T-helper 1 cell treated with Interleukin-12 subunit alpha and Interleukin-12 subunit beta and Interleukin-4 antibody, amounts not matched to agents 30 μg/mL and 1 μg/mL, for 36 hours (primary cell): ENCODE results near the gene SELENOH.

ENCODE experiments used
- H3K27ac Mint-ChIP-seq: one replicate; pipeline ENCODE4 v1.8.0; 2021; ENCODE audit warnings: mild to moderate bottlenecking, mixed read lengths
- H3K27me3 Mint-ChIP-seq: one replicate; pipeline ENCODE4 v1.8.0; 2021; ENCODE audit warnings: low read depth, mixed read lengths
- H3K36me3 Mint-ChIP-seq: one replicate; pipeline ENCODE4 v1.8.0; 2021; ENCODE audit warnings: low read depth, mixed read lengths
- H3K4me1 Mint-ChIP-seq: one replicate; pipeline ENCODE4 v1.8.0; 2021; ENCODE audit warnings: low read depth, mixed read lengths
- H3K4me3 Mint-ChIP-seq: one replicate; pipeline ENCODE4 v1.8.0; 2021; ENCODE audit warnings: mild to moderate bottlenecking, moderate library complexity, mixed read lengths
- H3K9me3 Mint-ChIP-seq: one replicate; pipeline ENCODE4 v1.8.0; 2021; ENCODE audit warnings: mixed read lengths

SELENOH gene

DNA sequence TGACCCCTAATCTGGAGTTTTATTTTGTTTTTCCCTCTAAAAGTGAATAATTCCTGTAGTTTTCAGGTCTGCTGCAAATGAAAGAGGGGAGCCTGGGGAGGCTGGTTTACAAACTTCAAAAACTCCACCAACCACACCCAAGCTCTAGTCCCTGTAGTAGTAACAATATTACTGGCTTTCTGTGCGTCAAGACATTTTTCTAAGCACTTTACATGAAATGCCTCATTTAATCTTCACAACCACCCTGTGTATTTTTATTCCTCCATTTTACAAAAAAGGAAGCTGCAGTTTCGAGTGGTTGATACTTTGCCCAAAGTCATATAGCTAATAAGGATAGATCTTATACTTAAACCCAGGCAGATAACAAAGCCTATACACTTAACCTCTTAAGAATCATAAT lies 43.8 kb downstream of the SELENOH start:
- Mint-ChIP-seq H3K9me3 (no peaks in the 10 kb centered on the region), H3K36me3 (peaks cover 3% of the 10 kb centered on the region), H3K4me1 (peaks cover 20% of the 10 kb centered on the region), H3K27me3 (no peaks in the 10 kb centered on the region), H3K27ac (no peak overlapping the region), H3K4me3 (no peak overlapping the region)

DNA sequence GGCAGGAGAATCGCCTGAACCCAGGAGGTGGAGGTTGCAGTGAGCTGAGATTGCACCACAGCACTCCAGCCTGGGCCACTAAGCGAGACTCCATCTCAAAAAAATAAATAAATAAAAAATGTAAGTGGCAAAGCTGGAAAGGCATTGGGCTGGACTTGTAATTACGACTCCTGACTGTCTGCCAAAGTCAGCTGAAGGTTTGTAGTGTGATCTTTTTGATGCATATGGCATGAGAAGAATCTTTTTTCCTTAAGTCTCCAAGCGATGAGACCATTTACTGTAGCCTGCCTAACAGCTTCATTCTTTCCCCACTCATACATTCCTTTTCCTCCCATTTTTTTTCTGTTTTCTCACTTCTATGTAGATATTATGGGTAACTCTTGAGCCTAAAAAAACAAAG lies 45.1 kb downstream of the SELENOH start:
- H3K9me3 Mint-ChIP-seq, result no peaks in the 10 kb centered on the region
- H3K4me3 Mint-ChIP-seq, result no peak overlapping the region
- H3K36me3 Mint-ChIP-seq, result peaks cover 3% of the 10 kb centered on the region
- no peaks in the 10 kb centered on the region for H3K27me3 Mint-ChIP-seq
- H3K4me1 Mint-ChIP-seq, result peaks cover 24% of the 10 kb centered on the region
- H3K27ac Mint-ChIP-seq, result no peak overlapping the region

DNA sequence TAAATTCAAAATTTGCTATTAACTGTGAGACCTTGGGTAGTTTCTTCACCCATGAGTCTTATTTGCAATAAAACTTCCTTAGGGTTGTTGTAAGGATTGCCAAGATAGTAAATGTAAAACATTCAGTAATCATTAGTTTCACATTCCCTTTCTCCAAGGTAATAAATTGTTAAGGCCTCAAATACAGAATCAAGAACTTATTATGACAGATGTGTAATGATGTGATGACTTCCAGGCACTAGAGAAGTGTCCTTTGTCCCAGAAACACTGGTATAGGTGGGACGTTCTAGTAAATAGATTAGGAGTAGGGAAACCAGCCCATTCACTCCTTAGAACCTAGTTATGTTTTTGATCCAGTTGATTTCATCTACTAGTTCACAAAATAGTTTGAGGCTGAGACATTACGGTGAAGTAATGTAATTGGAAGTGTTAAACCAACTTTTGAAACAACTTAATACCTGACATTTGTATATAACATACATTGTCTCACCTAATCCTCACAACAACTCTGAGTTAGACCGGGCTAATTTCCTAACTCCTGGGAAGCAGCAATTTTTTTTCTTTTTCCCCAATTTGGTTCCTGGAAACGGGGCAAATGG lies 45.8 kb downstream of the SELENOH start:
- Mint-ChIP-seq H3K27me3 (no peaks in the 10 kb centered on the region), H3K9me3 (no peaks in the 10 kb centered on the region), H3K4me1 (peaks cover 29% of the 10 kb centered on the region), H3K36me3 (peaks cover 4% of the 10 kb centered on the region), H3K4me3 (no peak overlapping the region), H3K27ac (no peak overlapping the region)

DNA sequence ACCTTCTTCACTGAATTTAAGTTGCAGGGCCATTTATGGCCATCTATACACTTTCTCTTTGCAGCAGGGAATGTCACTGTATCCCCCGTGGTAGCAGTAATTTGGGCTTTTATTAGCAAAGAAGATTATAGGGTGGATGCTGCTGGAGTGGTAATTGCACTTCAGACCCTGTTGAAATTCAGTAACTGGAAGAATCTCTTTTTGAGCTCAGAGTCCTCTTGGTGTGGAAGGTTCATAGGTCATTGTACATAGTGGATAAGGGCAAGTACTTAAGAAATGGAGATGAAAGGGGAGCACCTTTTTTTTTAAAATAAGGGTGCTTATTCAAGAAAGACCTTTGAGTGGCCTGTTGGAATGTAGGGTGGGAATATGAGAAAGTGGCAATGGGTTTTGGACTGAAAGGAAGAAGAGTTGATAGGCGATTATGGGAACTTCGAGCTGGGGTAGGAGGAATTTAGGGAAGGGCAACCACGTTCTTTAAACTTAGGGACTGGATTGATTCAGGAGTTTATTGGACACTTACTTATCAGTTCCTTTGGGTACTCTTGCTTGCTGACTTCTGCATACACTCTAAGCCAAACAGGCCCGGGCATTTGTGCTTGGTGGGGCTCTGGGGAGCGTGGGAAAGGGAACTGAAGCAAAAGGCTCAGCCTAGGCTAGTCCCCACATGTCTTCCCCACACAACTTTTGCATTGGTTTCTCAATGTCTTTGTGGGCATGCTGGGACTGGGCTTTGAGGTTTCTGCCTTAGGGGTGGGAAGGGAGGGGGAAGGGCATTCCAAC lies 46.8 kb downstream of the SELENOH start:
- Mint-ChIP-seq H3K36me3 (peaks cover 6% of the 10 kb centered on the region), H3K27ac (no peak overlapping the region), H3K27me3 (no peaks in the 10 kb centered on the region), H3K4me3 (no peak overlapping the region), H3K9me3 (no peaks in the 10 kb centered on the region), H3K4me1 (peaks cover 36% of the 10 kb centered on the region)

DNA sequence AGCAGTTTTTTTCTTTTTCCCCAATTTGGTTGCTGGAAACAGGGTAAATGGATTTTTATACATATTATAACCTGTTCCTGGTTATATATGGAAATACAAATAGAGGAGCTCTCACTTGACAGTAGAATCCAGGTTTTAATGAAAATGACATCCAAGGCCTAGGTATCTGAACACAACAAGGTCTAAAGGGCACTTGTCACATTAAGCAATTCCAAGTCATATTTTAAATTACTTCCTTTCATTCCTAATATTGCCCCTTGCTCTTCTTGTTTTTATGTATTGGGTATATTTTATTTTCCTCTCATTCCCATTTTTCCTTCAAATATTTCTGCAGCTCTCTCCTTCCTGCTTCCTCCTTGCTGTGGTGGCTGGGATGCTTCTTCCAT lies 47.4 kb downstream of the SELENOH start:
- H3K27ac Mint-ChIP-seq, result no peak overlapping the region
- H3K27me3 Mint-ChIP-seq, result no peaks in the 10 kb centered on the region
- peaks cover 7% of the 10 kb centered on the region for H3K36me3 Mint-ChIP-seq
- no peaks in the 10 kb centered on the region for H3K9me3 Mint-ChIP-seq
- H3K4me1 Mint-ChIP-seq, result peaks cover 42% of the 10 kb centered on the region
- no peak overlapping the region for H3K4me3 Mint-ChIP-seq

DNA sequence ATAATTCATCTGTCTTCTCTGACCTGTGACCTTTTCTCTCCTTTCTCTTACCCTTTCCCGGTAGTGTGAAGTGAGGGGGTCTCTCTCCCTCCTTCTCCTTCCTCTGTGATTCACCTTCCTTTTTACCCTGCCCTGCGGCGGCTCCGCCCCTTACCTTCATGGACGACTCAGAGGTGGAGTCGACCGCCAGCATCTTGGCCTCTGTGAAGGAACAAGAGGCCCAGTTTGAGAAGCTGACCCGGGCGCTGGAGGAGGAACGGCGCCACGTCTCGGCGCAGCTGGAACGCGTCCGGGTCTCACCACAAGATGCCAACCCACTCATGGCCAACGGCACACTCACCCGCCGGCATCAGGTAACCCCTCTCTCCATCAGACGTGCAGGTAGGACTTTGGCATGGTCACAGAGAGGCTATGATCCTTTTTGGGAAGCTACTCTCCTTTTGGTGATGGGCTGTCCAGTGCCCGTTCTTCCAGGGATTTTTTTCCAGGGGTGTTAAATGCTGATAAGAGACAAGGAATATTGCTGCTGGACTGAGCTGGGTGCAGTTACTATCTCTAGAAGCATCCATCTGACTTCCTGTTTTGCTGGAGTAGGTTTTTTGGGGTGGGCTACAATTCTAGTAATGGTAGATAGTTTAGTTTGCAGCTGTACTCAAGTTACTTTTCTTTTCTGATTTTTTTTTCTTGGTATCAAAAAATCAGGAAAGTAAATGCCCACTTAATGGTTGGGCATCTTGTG lies 50.2 kb downstream of the SELENOH start:
- Mint-ChIP-seq H3K4me3 (peak overlapping the region; percentile 64), H3K4me1 (peaks cover 48% of the 10 kb centered on the region), H3K36me3 (peaks cover 15% of the 10 kb centered on the region), H3K9me3 (no peaks in the 10 kb centered on the region), H3K27me3 (no peaks in the 10 kb centered on the region), H3K27ac (peak overlapping the region; percentile 91)

DNA sequence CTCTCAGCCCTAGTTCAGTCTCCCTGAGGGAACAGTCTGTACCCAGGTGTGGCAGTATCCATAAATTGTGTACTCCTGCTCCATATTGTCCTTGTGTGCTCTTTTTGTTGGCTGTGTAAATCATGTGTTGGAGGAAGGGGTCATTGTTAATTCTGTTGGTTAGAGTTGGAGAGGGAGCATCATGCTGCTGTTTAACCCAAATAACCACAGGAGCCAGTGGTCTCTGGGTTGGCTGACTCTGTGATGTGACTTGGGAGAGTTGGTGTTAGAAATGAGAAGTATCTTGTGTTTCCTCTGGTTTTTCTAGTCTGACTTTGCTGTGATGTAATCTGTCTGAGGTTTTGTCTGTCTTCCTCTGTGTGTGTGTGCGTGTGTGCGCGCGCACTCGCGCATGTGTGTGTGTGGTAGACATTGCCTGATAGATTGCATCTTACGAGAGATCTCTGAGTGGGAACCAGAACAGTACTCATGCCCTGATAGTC lies 50.8 kb downstream of the SELENOH start:
- Mint-ChIP-seq H3K27ac (peak overlapping the region; percentile 91), H3K9me3 (no peaks in the 10 kb centered on the region), H3K27me3 (no peaks in the 10 kb centered on the region), H3K36me3 (peaks cover 18% of the 10 kb centered on the region), H3K4me3 (peak overlapping the region; percentile 64), H3K4me1 (peaks cover 48% of the 10 kb centered on the region)

DNA sequence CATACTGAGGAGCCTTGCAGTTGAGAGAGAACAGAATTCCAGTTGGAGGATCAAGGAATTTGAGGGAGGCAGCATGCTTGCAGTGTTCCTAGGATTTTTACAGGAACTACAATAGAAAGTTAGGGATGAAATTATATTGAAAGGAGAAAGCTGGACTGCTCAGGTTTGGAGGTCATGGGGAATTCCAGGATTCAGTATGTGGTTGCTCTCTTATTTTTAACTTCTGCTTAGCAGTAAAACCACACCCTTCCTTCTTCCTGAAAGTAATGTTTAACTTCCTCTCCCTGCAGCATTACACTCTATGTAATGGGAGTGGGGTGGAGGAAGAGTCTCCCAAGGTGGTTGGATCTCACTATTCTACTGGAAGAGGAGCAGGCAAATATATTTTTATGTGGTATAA lies 51.6 kb downstream of the SELENOH start:
- Mint-ChIP-seq H3K27me3 (no peaks in the 10 kb centered on the region), H3K36me3 (peaks cover 20% of the 10 kb centered on the region), H3K27ac (peak overlapping the region; percentile 78), H3K4me1 (peaks cover 45% of the 10 kb centered on the region), H3K9me3 (no peaks in the 10 kb centered on the region), H3K4me3 (peak overlapping the region; percentile 58)
